IMR-90 (cell line): ENCODE results near the gene GTF2H1. TPM values are rescaled to one million over a fixed set of nuclear protein-coding genes. Genes with fewer than 3 reads are reported as not detected.

Experiments used
- ATAC-seq: fragments of 200-7000 bp; cut with Tn5 transposase; 2 replicates; pipeline ENCODE4 v1.9.1; 2020; ENCODE audit warnings: low read depth, mild to moderate bottlenecking, moderate library complexity
- BruUV-seq: library from RNA; stranded (reverse); fragments of 400-500 nt; replicated peaks from 2 replicates; lab custom pipeline; 2021; lab: Mats Ljungman, UMichigan
- CTCF ChIA-PET: fragments of 300-600 bp; formaldehyde crosslinking; extraction: SDS; loops from one replicate; lab custom pipeline; 2021; ENCODE audit warnings: antibody characterized with exemption; lab: Yijun Ruan, JAX
- POLR2A ChIA-PET: fragments of 300-600 bp; sonication (Branson Sonifier 250); formaldehyde crosslinking; loops from one replicate; lab custom pipeline; 2022; ENCODE audit warnings: antibody characterized with exemption; ENCODE audit not compliant: unreplicated experiment; lab: Charles Lee
- DNase-seq: peaks from one replicate; pipeline ENCODE4 v3.0.0; 2013
- H2AFZ ChIP-seq: replicated peaks from 2 replicates; pipeline ENCODE3; 2013; ENCODE audit warnings: low read length, mild to moderate bottlenecking; ENCODE audit not compliant: poor library complexity
- H2AK5ac ChIP-seq: 2 replicates; pipeline ENCODE4 v1.6.1; 2013; ENCODE audit warnings: low read depth, low read length, inconsistent platforms
- H2AK9ac ChIP-seq: replicated peaks from 2 replicates; pipeline ENCODE3; 2013; ENCODE audit warnings: mild to moderate bottlenecking, low read depth, low read length, moderate library complexity; ENCODE audit not compliant: poor library complexity
- H2BK120ac ChIP-seq: 2 replicates; pipeline ENCODE4 v1.6.1; 2013; ENCODE audit warnings: low read depth, low read length, inconsistent platforms
- H2BK15ac ChIP-seq: 3 replicates; pipeline ENCODE4 v1.6.1; 2013; ENCODE audit warnings: low read depth, low read length, inconsistent platforms
- H2BK20ac ChIP-seq: 2 replicates; pipeline ENCODE4 v1.6.1; 2013; ENCODE audit warnings: low read depth, mild to moderate bottlenecking, inconsistent platforms, low read length, moderate library complexity
- H2BK5ac ChIP-seq: 2 replicates; pipeline ENCODE4 v1.6.1; 2013; ENCODE audit warnings: mild to moderate bottlenecking, low read depth, low read length, inconsistent platforms; ENCODE audit not compliant: poor library complexity, severe bottlenecking
- H3K14ac ChIP-seq: replicated peaks from 2 replicates; pipeline ENCODE4 v1.6.1; 2013; ENCODE audit warnings: low read depth, low read length, inconsistent platforms
- H3K18ac ChIP-seq: 2 replicates; pipeline ENCODE4 v1.6.1; 2013; ENCODE audit warnings: low read depth, low read length, control low read depth
- H3K23ac ChIP-seq: 2 replicates; pipeline ENCODE4 v1.6.1; 2013; ENCODE audit warnings: low read depth, low read length, inconsistent platforms
- H3K27ac ChIP-seq: 2 replicates; pipeline ENCODE4 v1.5.1; 2013; ENCODE audit warnings: mild to moderate bottlenecking, control low read depth, low read length; ENCODE audit not compliant: insufficient read depth
- H3K27me3 ChIP-seq: 2 replicates; pipeline ENCODE4 v1.6.1; 2013; ENCODE audit warnings: low read length; ENCODE audit not compliant: control insufficient read depth, insufficient read depth
- H3K36me3 ChIP-seq: 2 replicates; pipeline ENCODE4 v1.6.1; 2013; ENCODE audit warnings: low read length, mixed read lengths; ENCODE audit not compliant: control insufficient read depth, insufficient read depth
- H3K4ac ChIP-seq: 2 replicates; pipeline ENCODE4 v1.6.1; 2013; ENCODE audit warnings: low read depth, low read length, inconsistent platforms
- H3K4me1 ChIP-seq: 2 replicates; pipeline ENCODE4 v1.6.1; 2013; ENCODE audit warnings: low read length, mixed read lengths; ENCODE audit not compliant: control insufficient read depth, insufficient read depth
- H3K4me2 ChIP-seq: 2 replicates; pipeline ENCODE4 v1.6.1; 2013; ENCODE audit warnings: low read depth, mild to moderate bottlenecking, control low read depth, low read length, moderate library complexity
- H3K4me3 ChIP-seq: 2 replicates; pipeline ENCODE4 v1.5.1; 2013; ENCODE audit warnings: low read depth, mild to moderate bottlenecking, control low read depth, low read length, moderate library complexity; ENCODE audit not compliant: insufficient read depth
- H3K56ac ChIP-seq: 2 replicates; pipeline ENCODE4 v1.6.1; 2013; ENCODE audit warnings: low read length, inconsistent platforms; ENCODE audit not compliant: insufficient read depth; ENCODE audit errors: extremely low read depth
- H3K79me1 ChIP-seq, 2 experiments: 2 replicates each; pipeline ENCODE4 v1.6.1; 2013; ENCODE audit warnings: low read length in 2 of 2, inconsistent platforms in 1 of 2, low read depth in 1 of 2
- H3K9ac ChIP-seq: 2 replicates; pipeline ENCODE4 v1.6.1; 2013; ENCODE audit warnings: low read depth, low read length, control low read depth
- H3K9me1 ChIP-seq: 2 replicates; pipeline ENCODE4 v1.6.1; 2013; ENCODE audit warnings: low read length, inconsistent platforms; ENCODE audit not compliant: insufficient read depth
- H3K9me3 ChIP-seq: 2 replicates; pipeline ENCODE4 v1.6.1; 2013; ENCODE audit warnings: low read length; ENCODE audit not compliant: control insufficient read depth, insufficient read depth
- H4K20me1 ChIP-seq: 2 replicates; pipeline ENCODE4 v1.6.1; 2013; ENCODE audit warnings: low read length, inconsistent platforms; ENCODE audit not compliant: insufficient read depth
- H4K5ac ChIP-seq: 2 replicates; pipeline ENCODE4 v1.6.1; 2013; ENCODE audit warnings: mild to moderate bottlenecking, low read depth, low read length, control low read depth
- H4K8ac ChIP-seq, 2 experiments: 2 replicates each; pipeline ENCODE4 v1.6.1; 2013; ENCODE audit warnings: low read depth in 2 of 2, low read length in 2 of 2, control low read depth in 1 of 2, inconsistent platforms in 1 of 2
- H4K91ac ChIP-seq: 2 replicates; pipeline ENCODE4 v1.6.1; 2013; ENCODE audit warnings: low read depth, low read length, inconsistent platforms; ENCODE audit not compliant: insufficient read depth
- CEBPB ChIP-seq: IDR thresholded peaks from 2 replicates; pipeline ENCODE4 v1.6.1; 2012; ENCODE audit warnings: low read depth, low read length, improper control_type of control experiment
- FOS ChIP-seq: fragments of 150-350 bp; IDR thresholded peaks from 2 replicates; pipeline ENCODE4 v1.6.1; 2016; ENCODE audit warnings: low read depth, low read length
- MAZ ChIP-seq: IDR thresholded peaks from 2 replicates; pipeline ENCODE4 v1.6.1; 2012; ENCODE audit warnings: low read depth, mild to moderate bottlenecking, low read length, improper control_type of control experiment, moderate library complexity, borderline replicate concordance
- WGBS, 2 experiments: methylation state at CpG; one replicate each; pipeline versions ENCODE4 v1.1.5 to v1.1.7; 2013; ENCODE audit warnings: missing lambda C conversion rate in 2 of 2; ENCODE audit not compliant: insufficient read length in 1 of 2; ENCODE audit errors: extremely low coverage in 2 of 2; 5-methylcytosine and 5-hydroxymethylcytosine counted together
- dilution Hi-C: fragments of 300-500 bp; cut with HindIII; formaldehyde crosslinking; loops from one replicate; pipeline ENCODE4 v1.14.3; 2018; ENCODE audit warnings: low sequenced_read_pairs; ENCODE audit not compliant: unreplicated experiment
- in situ Hi-C: fragments of 300-500 bp; cut with MboI; formaldehyde crosslinking; loops from 3 replicates; pipeline ENCODE4 v1.14.3; 2019; ENCODE audit warnings: low sequenced_read_pairs, inconsistent platforms, mixed read lengths
- intact Hi-C: fragments of 100-400 bp; cut with micrococcal nuclease; formaldehyde crosslinking; loops from 2 replicates; pipeline ENCODE4 v1.10.0; 2022
- polyA plus RNA-seq, 3 experiments: library from polyadenylated mRNA; depleted of rRNA; stranded (reverse); fragments of >200 nt; gene quantifications; 2 replicates each; pipeline ENCODE4 v1.2.3, GENCODE V29; 2012; ENCODE audit warnings: low replicate concordance in 1 of 3
- total RNA-seq: library from RNA; depleted of rRNA; stranded (reverse); fragments of >200 nt; gene quantifications from 2 replicates; pipeline ENCODE4 v1.2.3, GENCODE V29; 2012

GTF2H1 gene
- total and polyA plus RNA-seq, 2 of the 4 experiments (the other 2 are of a cell fraction): 25.0 to 67.0 TPM

DNA sequence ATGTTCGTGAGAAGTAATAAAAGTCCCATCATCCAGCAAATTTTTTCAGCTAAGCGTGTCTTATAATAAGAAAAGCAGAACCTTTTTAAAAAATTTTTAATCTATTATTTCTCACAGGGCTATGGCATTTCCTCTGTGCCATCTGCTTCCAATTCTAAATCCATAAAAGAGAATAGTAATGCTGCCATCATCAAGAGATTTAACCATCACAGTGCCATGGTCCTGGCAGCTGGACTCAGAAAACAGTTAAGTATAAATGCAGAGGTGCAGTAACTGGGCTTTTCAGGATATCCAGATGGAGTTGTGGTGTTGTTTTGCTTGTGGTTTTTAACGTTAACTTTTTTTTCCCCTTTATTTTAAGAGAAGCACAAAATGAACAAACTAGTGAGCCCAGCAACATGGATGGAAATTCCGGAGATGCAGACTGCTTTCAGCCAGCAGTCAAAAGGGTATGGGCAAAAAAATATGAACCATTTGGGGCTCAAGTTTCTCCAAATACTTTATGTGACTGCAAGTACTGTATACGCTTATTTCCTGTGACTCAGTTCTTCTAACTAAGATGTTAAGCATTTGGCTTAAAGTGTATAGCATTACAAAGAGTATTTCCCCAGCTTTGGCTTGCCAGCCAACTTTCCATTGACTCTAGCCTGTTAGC, 25.2 kb downstream of the GTF2H1 start:
- ATAC-seq (peak; percentile 96), DNase-seq (peak; percentile 92)
- no peak overlapping the region for H2AFZ ChIP-seq
- intact Hi-C loops (loop anchor here (5.0 to 10.0 kb wide), 2 partner anchors 50 to 157 kb away; no protein-coding TSS in a partner anchor), in situ Hi-C loops (no loop called here), dilution Hi-C loops (no loop called here)
- no CpG with 5 or more reads among the region's 5 CpGs for WGBS, 2 experiments
- H3K9me1 ChIP-seq: no peaks in the 10 kb centered on the region
- POLR2A ChIA-PET: no interaction called here
- H2BK20ac ChIP-seq: no peak overlapping the region
- H3K14ac ChIP-seq: 0 out of 2 replicates have a peak overlapping the region, but pooled peaks have one; percentile 34
- peak overlapping the region; percentile 13; the same call in 1 of the 2 replicates for H3K18ac ChIP-seq
- H3K27ac ChIP-seq: peak overlapping the region; percentile 29; the same call in 1 of the 2 replicates
- no peak overlapping the region for H2BK15ac ChIP-seq
- no peak overlapping the region for H4K5ac ChIP-seq
- H3K36me3 ChIP-seq: peaks cover 30% of the 10 kb centered on the region
- no peaks in the 10 kb centered on the region for H3K9me3 ChIP-seq
- peak overlapping the region in 1 of 2 experiments; percentile 2; a peak in 2 of 4 replicates for H4K8ac ChIP-seq
- BruUV-seq: no TSS peak
- CTCF ChIA-PET: interaction anchor here (0.6 kb wide), 1 partner anchor 153 kb away, joined by 3 read pairs; no protein-coding TSS in a partner anchor
- no peak overlapping the region; the same call in 1 of the 2 replicates for H3K9ac ChIP-seq
- peak overlapping the region; percentile 73 for H2BK5ac ChIP-seq
- TF ChIP-seq MAZ (no peak), CEBPB (peak; percentile 14; the same call in 1 of the 2 replicates), FOS (peak; percentile 45; the same call in 1 of the 2 replicates)
- peaks cover 3 to 4% of the 10 kb centered on the region in 2 experiments; a peak in 3 of 4 replicates for H3K79me1 ChIP-seq
- no peaks in the 10 kb centered on the region; the same call in 1 of the 2 replicates for H3K4me1 ChIP-seq
- H2AK5ac ChIP-seq: no peak overlapping the region
- H2AK9ac ChIP-seq: no peak overlapping the region
- H3K4ac ChIP-seq: peak overlapping the region; percentile 26; the same call in 1 of the 2 replicates
- peak overlapping the region; percentile 59; the same call in 1 of the 2 replicates for H3K4me2 ChIP-seq
- peak overlapping the region; percentile 33; the same call in 1 of the 2 replicates for H3K23ac ChIP-seq
- no peak overlapping the region for H4K91ac ChIP-seq
- no peaks in the 10 kb centered on the region; the same call in 1 of the 2 replicates for H4K20me1 ChIP-seq
- H3K4me3 ChIP-seq: no peak overlapping the region
- no peak overlapping the region; the same call in 1 of the 2 replicates for H2BK120ac ChIP-seq
- H3K56ac ChIP-seq: no peak overlapping the region
- H3K27me3 ChIP-seq: no peaks in the 10 kb centered on the region
